Activated naive CD8-positive, alpha-beta T cell treated with anti-CD3 and anti-CD28 coated beads, Interleukin-2, amount 10 ng/mL, durations not matched to agents 7 days and 5 days (primary cell): Measurements from ENCODE around the gene EFCAB8. TPM values are rescaled to one million over a fixed set of nuclear protein-coding genes. Genes with fewer than 3 reads are reported as not detected.
"Not testable (repeated sequence)": the region's sequence is repeated elsewhere in the genome, so short reads cannot be mapped to it uniquely, and the experiment has no call there.

Experiments used
- ATAC-seq: fragments of 150-1000 bp; cut with Tn5 transposase; one replicate; pipeline ENCODE4 v1.10.0; 2021; ENCODE audit warnings: low read depth, moderate library complexity
- POLR2A ChIA-PET: fragments of 350-600 bp; sonication (Branson Sonifier 250); formaldehyde crosslinking; loops from one replicate; lab custom pipeline; 2021; ENCODE audit warnings: antibody characterized with exemption; lab: Charles Lee
- DNase-seq: peaks from one replicate; pipeline ENCODE4 v3.0.0; 2021
- H3K27ac Mint-ChIP-seq: one replicate; pipeline ENCODE4 v1.8.0; 2022; ENCODE audit warnings: mild to moderate bottlenecking, mixed read lengths
- H3K27me3 Mint-ChIP-seq: one replicate; pipeline ENCODE4 v1.8.0; 2022; ENCODE audit warnings: mild to moderate bottlenecking, moderate library complexity, mixed read lengths
- H3K36me3 Mint-ChIP-seq: one replicate; pipeline ENCODE4 v1.8.0; 2021; ENCODE audit warnings: mild to moderate bottlenecking, mixed read lengths
- H3K4me1 Mint-ChIP-seq: one replicate; pipeline ENCODE4 v1.8.0; 2021; ENCODE audit warnings: mixed read lengths
- H3K4me3 Mint-ChIP-seq: one replicate; pipeline ENCODE4 v1.8.0; 2022; ENCODE audit warnings: mild to moderate bottlenecking, moderate library complexity, mixed read lengths
- H3K9me3 Mint-ChIP-seq: one replicate; pipeline ENCODE4 v1.8.0; 2021; ENCODE audit warnings: mixed read lengths
- total RNA-seq, 2 experiments: library from RNA; stranded (reverse); gene quantifications; one replicate each; pipeline ENCODE4 v1.2.3, GENCODE V29; 2021

EFCAB8 gene
- total RNA-seq, 2 experiments from 2014 or later = 0.47 to 0.77 TPM

DNA sequence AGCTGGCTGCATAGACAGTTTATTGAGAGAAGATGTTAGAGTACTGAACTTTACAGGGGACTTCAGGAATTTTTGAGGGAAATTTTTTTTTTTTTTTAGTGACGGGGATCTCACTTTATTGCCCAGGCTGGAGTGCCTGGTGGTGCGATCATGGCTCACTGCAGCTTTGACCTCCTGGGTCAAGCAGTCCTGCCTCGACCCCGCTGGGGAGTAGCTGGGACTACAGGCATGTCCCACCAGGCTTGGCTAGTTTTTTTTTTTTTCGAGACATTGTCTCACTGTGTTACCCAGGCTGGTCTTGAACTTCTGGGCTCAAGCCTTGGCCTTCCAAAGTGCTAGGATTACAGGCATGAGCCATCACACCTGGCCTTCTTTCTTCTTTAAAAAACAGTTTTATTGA lies 10.8 kb upstream of the EFCAB8 start:
- Mint-ChIP-seq H3K36me3 (peaks cover 35% of the 10 kb centered on the region), H3K9me3 (no peaks in the 10 kb centered on the region), H3K4me3 (no peak overlapping the region), H3K27ac (no peak overlapping the region), H3K27me3 (no peaks in the 10 kb centered on the region), H3K4me1 (peaks cover 7% of the 10 kb centered on the region)
- ATAC-seq = no peak
- no peak for DNase-seq
- POLR2A ChIA-PET = no interaction called here

DNA sequence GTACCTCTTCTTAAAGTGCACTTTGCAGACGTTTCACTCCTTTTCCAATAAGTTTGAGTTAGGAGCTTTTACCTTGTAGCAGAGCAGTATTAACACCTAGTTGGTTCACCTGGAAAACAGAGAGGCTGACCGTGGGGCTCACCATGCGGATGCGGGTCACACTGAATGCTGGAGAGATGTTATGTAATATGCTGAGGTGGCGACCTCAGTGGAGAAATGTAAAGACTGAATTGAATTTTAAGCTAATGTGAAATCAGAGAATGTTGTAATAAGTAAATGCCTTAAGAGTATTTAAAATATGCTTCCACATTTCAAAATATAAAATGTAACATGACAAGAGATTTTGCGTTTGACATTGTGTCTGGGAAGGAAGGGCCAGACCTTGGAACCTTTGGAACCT lies 9.9 kb upstream of the EFCAB8 start:
- no peaks in the 10 kb centered on the region for H3K9me3 Mint-ChIP-seq
- H3K36me3 Mint-ChIP-seq = peaks cover 36% of the 10 kb centered on the region
- peaks cover 5% of the 10 kb centered on the region for H3K4me1 Mint-ChIP-seq
- POLR2A ChIA-PET = no interaction called here
- no peak for DNase-seq
- ATAC-seq = no peak
- no peak overlapping the region for H3K27ac Mint-ChIP-seq
- H3K27me3 Mint-ChIP-seq = no peaks in the 10 kb centered on the region
- H3K4me3 Mint-ChIP-seq = no peak overlapping the region

DNA sequence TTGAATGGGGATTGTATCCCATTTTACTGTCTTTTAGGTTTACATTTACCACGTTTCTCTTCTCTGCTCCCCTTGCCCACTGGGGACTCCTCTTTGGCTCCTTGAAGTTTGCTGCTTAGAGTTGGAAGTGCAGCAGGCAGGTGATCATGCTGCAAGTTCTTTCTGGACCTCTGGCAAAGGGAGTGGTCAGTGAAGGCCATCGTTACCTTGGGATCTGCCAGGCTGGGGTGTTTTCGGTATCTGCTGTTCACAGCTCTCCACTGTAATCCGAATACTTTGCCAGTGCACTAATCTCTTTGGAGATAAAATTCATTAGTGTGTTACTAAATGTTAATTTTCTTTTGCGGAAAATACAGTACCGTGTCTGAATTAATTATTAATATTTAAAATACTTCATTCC lies 9.1 kb upstream of the EFCAB8 start:
- Mint-ChIP-seq H3K9me3 (no peaks in the 10 kb centered on the region), H3K27me3 (no peaks in the 10 kb centered on the region), H3K36me3 (peaks cover 33% of the 10 kb centered on the region), H3K4me1 (peaks cover 5% of the 10 kb centered on the region), H3K4me3 (no peak overlapping the region), H3K27ac (no peak overlapping the region)
- ATAC-seq (no peak), DNase-seq (no peak)
- POLR2A ChIA-PET = no interaction called here

DNA sequence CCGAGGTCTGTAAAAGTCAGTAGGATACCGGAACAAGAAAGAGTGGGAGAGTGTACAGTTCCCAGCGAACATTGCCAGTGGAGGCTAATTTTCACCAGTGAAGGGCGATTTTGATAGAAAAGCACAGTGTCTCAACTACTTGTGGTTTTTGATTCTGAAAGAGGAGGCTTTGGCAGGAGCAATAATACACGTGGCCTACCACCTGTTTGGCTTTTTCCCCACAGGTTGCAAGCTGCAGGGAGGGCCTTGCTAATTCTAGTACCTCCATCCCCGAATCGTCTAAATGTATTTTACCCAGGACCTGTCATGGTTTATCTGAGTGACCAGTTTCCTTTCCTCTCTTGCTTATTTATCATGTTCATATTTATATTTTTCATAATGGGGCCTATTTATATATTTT lies 3.3 kb upstream of the EFCAB8 start:
- H3K27me3 Mint-ChIP-seq = no peaks in the 10 kb centered on the region
- no peak for DNase-seq
- no peak for ATAC-seq

DNA sequence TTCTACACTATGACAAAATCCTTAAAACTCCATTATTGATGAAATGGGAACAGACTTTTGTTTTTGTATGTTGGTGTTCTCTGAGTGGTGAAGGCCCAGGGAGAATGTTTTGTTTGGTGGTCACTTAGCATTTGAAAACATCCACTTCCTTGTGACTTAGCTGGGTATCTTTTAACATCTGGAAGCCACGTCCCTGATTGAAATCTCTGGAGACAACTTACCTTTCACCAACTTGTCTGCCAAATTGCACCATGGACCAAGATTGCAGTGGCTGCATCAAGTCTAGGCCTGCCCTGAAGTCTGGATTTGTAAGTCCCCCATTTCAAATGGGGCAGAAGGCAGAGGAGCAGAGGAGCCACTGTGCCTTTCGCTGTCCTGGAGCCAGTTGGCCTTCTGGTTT lies 534 bp upstream of the EFCAB8 start:
- H3K4me3 Mint-ChIP-seq = no peak overlapping the region
- H3K27me3 Mint-ChIP-seq = no peaks in the 10 kb centered on the region
- no peak for DNase-seq
- POLR2A ChIA-PET = no interaction called here
- H3K4me1 Mint-ChIP-seq = peaks cover 15% of the 10 kb centered on the region
- H3K27ac Mint-ChIP-seq = no peak overlapping the region
- H3K9me3 Mint-ChIP-seq = no peaks in the 10 kb centered on the region
- ATAC-seq = no peak
- H3K36me3 Mint-ChIP-seq = peaks cover 9% of the 10 kb centered on the region

More for the DNA sequence above, 3.3 kb upstream of the EFCAB8 start:
- Mint-ChIP-seq H3K27ac (no peak overlapping the region), H3K4me3 (no peak overlapping the region), H3K4me1 (peaks cover 15% of the 10 kb centered on the region), H3K9me3 (no peaks in the 10 kb centered on the region), H3K36me3 (peaks cover 19% of the 10 kb centered on the region)
- POLR2A ChIA-PET = no interaction called here

DNA sequence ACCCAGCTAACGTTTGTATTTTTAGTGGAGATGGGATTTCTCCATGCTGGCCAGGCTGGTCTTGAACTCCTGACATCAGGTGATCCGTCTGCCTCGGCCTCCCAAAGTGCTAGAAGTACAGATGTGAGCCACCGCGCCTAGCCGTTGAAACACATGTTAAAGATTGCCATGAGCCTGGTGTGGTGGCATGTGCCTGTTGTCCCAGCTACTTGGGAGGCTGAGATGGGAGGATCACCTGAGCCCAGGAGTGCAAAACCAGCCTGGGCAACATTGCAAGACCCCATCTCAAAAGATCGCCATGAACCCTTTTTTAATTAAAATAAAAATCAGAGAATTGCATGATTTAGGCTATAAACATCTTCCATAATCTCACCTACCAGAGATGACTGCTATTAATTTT lies 2.7 kb downstream of the EFCAB8 start:
- no peak for DNase-seq
- Mint-ChIP-seq H3K36me3 (peaks cover 3% of the 10 kb centered on the region), H3K27ac (no peak overlapping the region), H3K4me1 (peaks cover 6% of the 10 kb centered on the region), H3K4me3 (no peak overlapping the region), H3K9me3 (no peaks in the 10 kb centered on the region), H3K27me3 (no peaks in the 10 kb centered on the region)
- POLR2A ChIA-PET = no interaction called here
- ATAC-seq = no peak

DNA sequence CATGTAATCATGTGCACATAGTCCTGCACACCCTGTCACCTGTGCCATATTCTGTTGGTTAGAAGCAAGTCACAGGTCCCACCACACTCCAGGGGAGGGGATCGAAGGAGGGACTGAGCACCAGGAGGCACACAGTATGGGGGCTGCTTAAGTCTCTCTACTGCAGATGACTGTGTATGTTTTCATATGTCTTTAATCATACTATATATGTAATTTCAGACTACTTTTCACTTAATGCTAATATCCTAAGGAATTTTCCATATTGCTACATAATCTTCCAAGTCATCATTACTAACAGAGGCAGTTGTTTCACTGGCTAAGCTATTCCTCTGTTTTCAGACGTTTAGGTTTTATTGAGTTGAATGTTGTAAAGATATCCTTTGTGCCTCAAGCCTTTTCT lies 10.8 kb downstream of the EFCAB8 start:
- no peak for ATAC-seq
- Mint-ChIP-seq H3K27ac (no peak overlapping the region), H3K27me3 (no peaks in the 10 kb centered on the region), H3K36me3 (no peaks in the 10 kb centered on the region), H3K4me3 (no peak overlapping the region), H3K9me3 (no peaks in the 10 kb centered on the region), H3K4me1 (no peaks in the 10 kb centered on the region)
- no peak for DNase-seq
- POLR2A ChIA-PET = interaction anchor here (0.6 to 0.7 kb wide), 2 partner anchors 178 to 196 kb away, joined by 4 to 5 read pairs; no protein-coding TSS in a partner anchor

DNA sequence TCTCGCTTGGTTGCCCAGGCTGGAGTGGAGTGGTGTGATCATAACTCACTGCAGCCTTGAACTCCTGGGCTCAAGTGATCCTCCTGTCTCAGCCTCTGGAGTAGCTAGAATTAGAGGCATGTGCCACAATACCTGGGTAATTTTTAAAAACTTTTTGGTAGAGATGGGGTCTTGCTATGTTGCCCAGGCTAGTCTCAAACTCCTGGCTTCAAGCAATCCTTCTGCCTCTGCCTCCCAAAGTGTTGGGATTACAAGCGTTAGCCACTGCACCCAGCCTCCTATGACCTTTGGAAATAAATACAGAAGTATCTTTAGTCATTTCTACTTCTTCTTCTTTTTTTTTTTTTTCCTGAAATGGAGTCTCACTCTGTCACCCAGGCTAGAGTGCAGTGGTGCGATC lies 11.8 kb downstream of the EFCAB8 start:
- H3K27me3 Mint-ChIP-seq, ATAC-seq, POLR2A ChIA-PET, H3K36me3 Mint-ChIP-seq, H3K4me1 Mint-ChIP-seq, H3K4me3 Mint-ChIP-seq, DNase-seq, H3K27ac Mint-ChIP-seq, H3K9me3 Mint-ChIP-seq: not testable (repeated sequence)

DNA sequence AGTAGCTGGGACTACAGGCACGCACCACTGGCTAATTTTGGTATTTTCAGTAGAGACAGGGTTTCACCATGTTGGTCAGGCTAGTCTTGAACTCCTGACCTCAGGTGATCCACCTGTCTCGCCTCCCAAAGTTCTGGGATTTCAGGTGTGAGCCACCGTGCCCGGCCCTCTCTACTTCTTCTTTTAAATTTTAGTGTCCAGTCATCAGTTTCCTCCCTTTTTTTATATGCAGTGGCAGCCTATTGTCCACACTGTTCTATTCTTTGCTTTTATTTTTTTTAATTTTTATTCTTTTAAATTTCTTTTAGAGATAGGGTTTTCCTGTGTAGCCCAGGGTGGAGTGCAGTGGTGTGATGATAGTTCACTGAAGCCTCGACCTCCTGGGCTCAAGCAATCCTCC lies 12.3 kb downstream of the EFCAB8 start:
- DNase-seq = no peak
- no peak for ATAC-seq
- H3K27ac Mint-ChIP-seq = no peak overlapping the region
- H3K4me3 Mint-ChIP-seq = no peak overlapping the region
- H3K27me3 Mint-ChIP-seq = no peaks in the 10 kb centered on the region
- POLR2A ChIA-PET = no interaction called here
- no peaks in the 10 kb centered on the region for H3K9me3 Mint-ChIP-seq
- H3K4me1 Mint-ChIP-seq = no peaks in the 10 kb centered on the region
- no peaks in the 10 kb centered on the region for H3K36me3 Mint-ChIP-seq

DNA sequence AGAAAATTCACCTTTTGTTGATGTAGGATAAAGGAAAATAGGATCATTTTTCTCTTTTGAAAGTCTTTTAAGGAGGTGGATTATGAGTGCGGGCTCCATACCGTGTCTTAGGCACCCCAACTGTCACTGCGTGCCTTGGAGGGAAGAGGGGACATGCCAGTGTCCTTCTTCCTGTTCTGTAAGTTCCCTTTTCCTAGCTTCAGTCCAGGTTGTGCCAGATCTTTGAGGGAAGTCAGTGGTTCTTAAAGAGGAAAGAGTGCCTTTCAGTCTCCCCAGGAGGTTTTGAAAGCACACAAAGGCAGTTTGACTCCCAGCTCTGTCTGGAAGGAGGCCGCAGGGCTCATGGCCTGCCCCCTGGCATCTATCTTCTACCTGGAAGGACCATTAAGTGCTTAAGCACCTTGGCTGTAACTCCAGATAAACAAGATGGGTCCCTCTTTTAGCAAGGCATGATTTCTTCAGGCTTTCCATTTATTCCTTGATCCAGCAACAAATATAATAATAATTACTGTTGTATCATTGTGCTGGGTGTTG lies 13.0 kb downstream of the EFCAB8 start:
- ATAC-seq = no peak
- Mint-ChIP-seq H3K9me3 (no peaks in the 10 kb centered on the region), H3K27me3 (no peaks in the 10 kb centered on the region), H3K4me1 (no peaks in the 10 kb centered on the region), H3K27ac (no peak overlapping the region), H3K36me3 (no peaks in the 10 kb centered on the region), H3K4me3 (no peak overlapping the region)
- POLR2A ChIA-PET = no interaction called here
- no peak for DNase-seq

DNA sequence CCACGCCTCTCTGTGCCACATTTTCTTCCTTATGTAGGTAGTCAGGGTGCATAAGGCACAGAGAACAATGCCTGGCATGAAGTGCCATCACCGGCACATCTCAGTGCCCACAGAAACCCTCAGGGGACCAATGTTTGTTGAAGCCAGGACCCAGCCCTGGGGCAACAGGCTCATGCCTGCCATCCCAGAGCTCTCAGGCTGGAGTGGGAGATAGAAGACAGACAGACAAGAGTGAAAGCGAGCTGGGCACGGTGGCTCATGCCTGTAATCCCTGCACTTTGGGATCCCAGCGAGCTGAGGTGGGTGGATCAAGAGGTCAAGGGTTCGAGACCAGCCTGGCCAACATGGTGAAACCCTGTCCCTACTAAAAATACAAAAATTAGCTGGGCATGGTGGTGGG lies 13.5 kb downstream of the EFCAB8 start:
- Mint-ChIP-seq H3K4me3 (no peak overlapping the region), H3K36me3 (no peaks in the 10 kb centered on the region), H3K9me3 (no peaks in the 10 kb centered on the region), H3K27ac (no peak overlapping the region), H3K4me1 (no peaks in the 10 kb centered on the region), H3K27me3 (no peaks in the 10 kb centered on the region)
- POLR2A ChIA-PET = no interaction called here
- no peak for DNase-seq
- no peak for ATAC-seq

DNA sequence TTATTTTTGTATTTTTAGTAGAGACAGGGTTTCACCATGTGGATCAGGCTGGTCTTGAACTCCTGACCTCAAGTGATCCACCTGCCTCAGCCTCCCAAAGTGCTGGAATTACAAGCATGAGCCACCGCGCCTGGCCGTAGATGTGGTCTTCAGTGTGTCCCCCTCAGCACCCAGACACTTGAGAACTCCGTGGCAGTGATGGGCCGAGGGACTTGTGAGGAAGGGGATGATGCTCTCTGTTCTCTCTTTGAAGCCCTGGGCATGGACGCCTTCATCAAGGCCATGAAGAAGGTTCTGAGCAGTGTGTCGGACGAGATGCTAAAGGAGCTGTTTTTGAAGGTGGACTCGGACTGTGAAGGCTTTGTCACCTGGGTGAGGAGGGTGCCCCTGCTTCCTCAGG lies 16.9 kb downstream of the EFCAB8 start:
- Mint-ChIP-seq H3K27ac (no peak overlapping the region), H3K4me1 (no peaks in the 10 kb centered on the region), H3K27me3 (no peaks in the 10 kb centered on the region), H3K9me3 (no peaks in the 10 kb centered on the region), H3K4me3 (no peak overlapping the region), H3K36me3 (no peaks in the 10 kb centered on the region)
- POLR2A ChIA-PET = no interaction called here
- DNase-seq (no peak), ATAC-seq (no peak)

DNA sequence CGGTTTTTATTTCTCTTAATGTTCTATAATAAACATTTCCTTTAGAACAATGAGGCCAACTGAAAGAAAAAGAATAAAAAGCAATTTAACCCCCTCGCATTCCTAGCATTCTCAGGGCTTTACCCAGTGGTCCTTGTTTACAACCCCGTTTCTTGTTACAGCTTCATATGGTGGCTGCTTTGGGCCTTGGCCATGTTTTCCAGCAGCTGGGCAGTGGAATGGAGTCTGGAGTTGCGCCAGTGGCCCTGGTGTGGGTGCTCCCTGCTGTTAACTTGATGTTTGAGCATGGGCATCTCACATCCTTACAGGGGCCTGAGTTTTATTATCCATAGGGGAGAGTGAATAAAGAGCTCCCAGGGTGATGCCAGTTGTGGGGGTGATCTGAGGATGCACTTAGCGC lies 18.8 kb downstream of the EFCAB8 start:
- H3K9me3 Mint-ChIP-seq = no peaks in the 10 kb centered on the region
- ATAC-seq (no peak), DNase-seq (no peak)
- H3K36me3 Mint-ChIP-seq = no peaks in the 10 kb centered on the region
- no peak overlapping the region for H3K27ac Mint-ChIP-seq
- H3K27me3 Mint-ChIP-seq = no peaks in the 10 kb centered on the region
- no peaks in the 10 kb centered on the region for H3K4me1 Mint-ChIP-seq
- no peak overlapping the region for H3K4me3 Mint-ChIP-seq
- POLR2A ChIA-PET = no interaction called here

DNA sequence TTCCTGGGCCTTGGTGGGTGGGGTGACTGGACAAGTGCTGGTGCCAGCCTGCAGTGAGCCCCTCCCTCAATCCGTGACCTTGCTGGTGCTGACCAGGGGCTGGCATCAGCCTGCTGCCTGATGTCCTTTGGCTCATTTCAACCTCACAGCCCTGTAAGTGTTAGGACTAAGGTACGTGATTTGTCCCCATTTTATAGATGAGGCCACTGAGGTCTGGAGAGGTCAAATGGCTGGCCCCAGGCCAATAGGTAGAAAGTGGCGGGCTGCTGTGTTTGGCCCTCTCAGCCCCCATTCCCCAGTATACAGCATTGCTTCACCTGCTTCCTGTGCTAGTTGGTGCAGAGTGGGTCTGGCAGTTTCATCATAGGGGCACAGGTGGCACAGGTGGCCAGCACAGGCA lies 20.1 kb downstream of the EFCAB8 start:
- H3K9me3 Mint-ChIP-seq = no peaks in the 10 kb centered on the region
- no peaks in the 10 kb centered on the region for H3K4me1 Mint-ChIP-seq
- no peak overlapping the region for H3K27ac Mint-ChIP-seq
- no peaks in the 10 kb centered on the region for H3K27me3 Mint-ChIP-seq
- POLR2A ChIA-PET = no interaction called here
- DNase-seq = no peak
- H3K4me3 Mint-ChIP-seq = no peak overlapping the region
- ATAC-seq = no peak
- H3K36me3 Mint-ChIP-seq = no peaks in the 10 kb centered on the region

DNA sequence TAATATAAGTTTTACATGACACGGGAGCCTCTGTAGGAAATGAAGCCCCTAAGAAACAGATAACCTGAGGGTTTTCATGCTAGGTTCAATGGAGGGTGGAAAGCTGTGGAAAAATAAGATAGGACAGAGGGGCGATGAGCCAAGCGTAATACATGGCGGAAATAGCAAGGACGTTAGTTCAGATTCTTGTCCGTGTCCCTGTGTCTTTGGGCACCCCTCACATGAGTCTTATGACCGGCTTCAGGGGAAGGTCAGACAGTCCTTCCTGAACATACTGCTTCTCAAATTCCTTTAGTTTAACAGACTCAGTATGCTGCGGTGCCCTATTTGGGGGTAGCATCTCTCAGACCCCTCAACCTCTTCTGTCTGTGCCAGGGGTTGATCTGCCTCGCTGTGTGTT lies 20.8 kb downstream of the EFCAB8 start:
- DNase-seq (no peak), ATAC-seq (no peak)
- Mint-ChIP-seq H3K27ac (no peak overlapping the region), H3K4me3 (no peak overlapping the region), H3K36me3 (no peaks in the 10 kb centered on the region), H3K9me3 (no peaks in the 10 kb centered on the region), H3K27me3 (no peaks in the 10 kb centered on the region), H3K4me1 (no peaks in the 10 kb centered on the region)
- POLR2A ChIA-PET = no interaction called here
